WERI-Rb-1 (cell line): ENCODE data around the gene RNF10.
"Not testable (repeated sequence)": the region's sequence is repeated elsewhere in the genome, so short reads cannot be mapped to it uniquely, and the experiment has no call there.

Experiments
- DNase-seq: peaks from one replicate; pipeline ENCODE4 v3.0.0-alpha.2; 2020
- H3K27ac ChIP-seq: fragments of 250-450 bp; sonication (Bioruptor Pico); 2 replicates; pipeline ENCODE4 v1.5.1; 2020; ENCODE audit warnings: mild to moderate bottlenecking, moderate library complexity
- H3K27me3 ChIP-seq: fragments of 250-450 bp; sonication (Bioruptor Pico); 2 replicates; pipeline ENCODE4 v1.5.1; 2021; ENCODE audit warnings: mild to moderate bottlenecking, low read depth, moderate library complexity; ENCODE audit not compliant: insufficient read depth, severe bottlenecking
- H3K36me3 ChIP-seq: fragments of 250-450 bp; sonication (Bioruptor Pico); 2 replicates; pipeline ENCODE4 v1.5.1; 2020; ENCODE audit warnings: mild to moderate bottlenecking, moderate library complexity
- H3K4me3 ChIP-seq: 2 replicates; pipeline ENCODE4 v1.5.1; 2011; ENCODE audit warnings: low read depth, mild to moderate bottlenecking, control low read depth, low read length
- H3K9me3 ChIP-seq: fragments of 250-450 bp; sonication (Bioruptor Pico); 2 replicates; pipeline ENCODE4 v1.5.1; 2021; ENCODE audit warnings: mild to moderate bottlenecking, moderate library complexity; ENCODE audit not compliant: severe bottlenecking
- TF ChIP-seq, protein P1 (sequence below): IDR thresholded peaks from 2 replicates; pipeline ENCODE4 v1.5.1; 2011; ENCODE audit warnings: low read depth, mild to moderate bottlenecking, control low read depth, inconsistent platforms, low read length

RNF10 gene

DNA sequence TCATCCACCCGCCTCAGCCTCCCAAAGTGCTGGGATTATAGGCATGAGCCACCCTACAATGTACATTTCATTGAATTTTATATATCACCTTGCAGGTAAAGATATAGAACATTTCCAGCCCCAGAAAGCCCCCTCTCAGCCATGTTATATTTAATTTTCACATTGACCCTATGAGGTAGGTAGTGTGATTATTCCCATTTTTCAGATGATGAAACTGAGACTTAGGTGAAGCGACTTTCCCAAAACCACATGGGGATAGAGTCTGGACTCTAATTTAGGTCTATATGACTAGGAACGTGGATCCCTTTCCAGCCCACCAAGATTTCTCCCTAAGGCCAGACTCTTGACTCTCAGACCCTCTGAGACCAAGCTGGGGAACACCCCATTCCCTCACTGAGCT lies 62.7 kb downstream of the RNF10 start:
- Histone ChIP-seq H3K4me3 (no peak overlapping the region), H3K36me3 (no peaks in the 10 kb centered on the region), H3K27ac (no peak overlapping the region), H3K27me3 (no peaks in the 10 kb centered on the region), H3K9me3 (no peaks in the 10 kb centered on the region)
- DNase-seq, result no peak
- TF ChIP-seq, protein P1, sequence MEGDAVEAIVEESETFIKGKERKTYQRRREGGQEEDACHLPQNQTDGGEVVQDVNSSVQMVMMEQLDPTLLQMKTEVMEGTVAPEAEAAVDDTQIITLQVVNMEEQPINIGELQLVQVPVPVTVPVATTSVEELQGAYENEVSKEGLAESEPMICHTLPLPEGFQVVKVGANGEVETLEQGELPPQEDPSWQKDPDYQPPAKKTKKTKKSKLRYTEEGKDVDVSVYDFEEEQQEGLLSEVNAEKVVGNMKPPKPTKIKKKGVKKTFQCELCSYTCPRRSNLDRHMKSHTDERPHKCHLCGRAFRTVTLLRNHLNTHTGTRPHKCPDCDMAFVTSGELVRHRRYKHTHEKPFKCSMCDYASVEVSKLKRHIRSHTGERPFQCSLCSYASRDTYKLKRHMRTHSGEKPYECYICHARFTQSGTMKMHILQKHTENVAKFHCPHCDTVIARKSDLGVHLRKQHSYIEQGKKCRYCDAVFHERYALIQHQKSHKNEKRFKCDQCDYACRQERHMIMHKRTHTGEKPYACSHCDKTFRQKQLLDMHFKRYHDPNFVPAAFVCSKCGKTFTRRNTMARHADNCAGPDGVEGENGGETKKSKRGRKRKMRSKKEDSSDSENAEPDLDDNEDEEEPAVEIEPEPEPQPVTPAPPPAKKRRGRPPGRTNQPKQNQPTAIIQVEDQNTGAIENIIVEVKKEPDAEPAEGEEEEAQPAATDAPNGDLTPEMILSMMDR, result no peak

DNA sequence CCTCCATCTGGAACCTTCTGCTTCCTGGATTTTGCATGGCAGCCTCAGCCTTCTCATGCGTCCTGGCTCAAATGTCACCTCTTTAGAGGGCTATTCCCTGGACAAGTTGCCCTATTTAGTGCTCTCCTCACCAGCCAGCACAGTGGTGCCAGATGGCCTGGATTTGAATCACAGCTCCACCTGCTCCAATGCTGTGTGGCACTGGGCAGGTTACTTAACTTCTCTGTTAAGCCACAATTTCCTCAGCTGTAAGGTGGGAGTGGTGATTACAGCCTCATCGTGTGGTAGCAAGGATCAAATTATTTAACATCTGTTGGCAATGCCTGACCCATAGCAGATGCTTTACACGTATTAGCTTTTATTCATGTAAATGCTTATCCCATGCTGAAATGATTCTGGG lies 63.7 kb downstream of the RNF10 start:
- Histone ChIP-seq H3K27ac (no peak overlapping the region), H3K4me3 (no peak overlapping the region), H3K36me3 (no peaks in the 10 kb centered on the region), H3K27me3 (no peaks in the 10 kb centered on the region), H3K9me3 (no peaks in the 10 kb centered on the region)
- TF ChIP-seq, protein P1, result no peak
- no peak for DNase-seq

DNA sequence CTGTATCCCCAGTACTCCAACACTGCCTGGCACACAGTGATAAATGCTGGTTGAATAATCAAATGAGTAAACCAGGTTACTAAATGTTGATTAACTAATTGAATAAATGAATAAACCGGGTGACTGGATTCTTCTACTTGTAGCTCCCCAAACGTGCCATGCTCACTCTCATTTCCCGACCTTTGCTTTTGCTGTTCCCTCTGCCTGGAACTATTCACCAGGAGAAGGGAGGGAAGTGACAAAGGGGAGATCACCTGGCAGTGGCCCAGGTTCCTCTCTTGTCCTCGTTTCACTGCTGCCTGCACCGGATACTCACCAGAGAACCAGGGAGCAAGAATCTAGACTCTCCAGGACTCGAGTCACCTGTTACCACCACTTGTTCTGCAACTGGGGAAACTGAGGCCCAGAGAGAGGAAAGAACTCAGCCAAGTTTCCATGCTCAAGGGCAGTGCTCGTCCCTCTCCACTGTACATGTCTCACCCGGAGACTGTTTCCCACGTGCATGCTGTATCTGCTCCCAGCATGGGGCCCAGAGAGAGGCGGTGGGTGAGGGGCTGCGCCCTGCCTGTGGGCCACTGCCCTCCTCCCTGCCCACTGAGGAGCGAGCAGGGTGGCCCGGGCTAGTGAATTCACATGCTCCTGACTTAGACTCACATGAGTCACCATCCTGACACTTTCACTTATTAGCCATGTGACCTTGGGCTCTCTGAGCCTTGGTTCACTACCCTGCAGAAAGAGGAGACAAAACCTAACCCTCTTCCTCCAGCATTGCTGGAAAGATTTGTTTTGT lies 64.7 kb downstream of the RNF10 start:
- Histone ChIP-seq H3K27ac (no peak overlapping the region), H3K4me3 (no peak overlapping the region), H3K36me3 (no peaks in the 10 kb centered on the region), H3K9me3 (no peaks in the 10 kb centered on the region), H3K27me3 (no peaks in the 10 kb centered on the region)
- TF ChIP-seq, protein P1, result no peak
- DNase-seq, result no peak

DNA sequence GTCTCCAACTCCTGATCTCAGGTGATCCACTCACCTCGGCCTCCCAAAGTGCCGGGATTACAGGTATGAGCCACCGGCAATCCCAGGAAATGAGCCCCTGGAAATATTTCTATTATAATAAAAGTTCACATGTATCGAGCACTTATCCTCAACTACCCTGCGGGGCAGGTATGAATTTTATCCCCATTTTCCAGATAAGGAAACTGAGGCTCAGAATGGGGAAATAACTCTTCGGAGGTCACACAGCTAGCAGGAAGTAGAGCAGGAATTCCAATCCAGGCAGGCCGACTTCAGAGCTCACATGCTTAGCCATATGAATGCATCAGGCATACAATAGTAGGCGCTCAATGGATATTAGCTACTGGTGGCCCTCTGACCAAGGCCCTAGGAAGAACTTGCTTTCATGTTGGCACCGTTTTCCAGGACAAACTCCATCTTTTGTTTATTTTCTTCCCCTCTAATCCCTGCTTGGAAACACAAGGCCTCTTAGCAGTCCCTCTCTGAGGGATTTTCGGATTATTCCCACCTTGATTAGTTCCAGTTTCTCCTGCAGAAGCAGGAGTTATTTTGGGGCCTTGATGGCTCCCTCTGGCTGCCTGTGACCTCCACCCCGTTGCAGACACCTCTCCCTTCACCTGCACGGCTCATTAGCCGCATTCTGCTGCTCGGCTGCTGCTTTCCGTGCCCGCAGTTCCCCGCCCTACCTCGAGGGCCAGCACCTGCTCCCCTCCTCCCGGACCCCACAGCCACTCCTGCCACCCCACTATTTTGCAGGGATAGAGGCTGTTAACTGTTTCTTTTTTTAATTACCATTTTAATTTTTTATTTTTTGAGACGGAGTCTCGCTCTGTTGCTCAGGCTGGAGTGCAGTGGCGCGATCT lies 65.8 kb downstream of the RNF10 start:
- no peak overlapping the region for H3K4me3 ChIP-seq
- H3K36me3 ChIP-seq, result no peaks in the 10 kb centered on the region
- no peak overlapping the region for H3K27ac ChIP-seq
- TF ChIP-seq, protein P1, result no peak
- no peaks in the 10 kb centered on the region for H3K9me3 ChIP-seq
- no peak for DNase-seq
- no peaks in the 10 kb centered on the region for H3K27me3 ChIP-seq

DNA sequence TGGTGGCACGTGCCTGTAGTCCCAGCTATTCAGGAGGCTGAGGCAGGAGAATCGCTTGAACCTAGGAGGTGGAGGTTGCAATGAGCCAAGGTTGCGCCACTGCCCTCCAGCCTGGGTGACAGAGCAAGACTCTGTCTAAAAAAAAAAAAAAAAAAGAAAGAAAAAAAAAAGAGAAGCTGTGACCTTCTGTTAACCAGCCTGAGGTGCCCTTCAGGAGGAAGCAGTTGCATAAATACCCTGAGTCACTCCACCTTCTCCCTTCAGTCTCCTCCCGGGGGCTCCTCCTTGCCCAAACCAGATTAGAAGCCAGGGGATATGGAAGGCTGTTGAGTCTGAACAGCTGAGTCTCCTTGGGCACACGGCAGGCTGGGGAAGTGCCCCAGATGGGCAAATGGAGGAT lies 68.3 kb downstream of the RNF10 start:
- not testable (repeated sequence) for H3K27me3 ChIP-seq, H3K27ac ChIP-seq, DNase-seq

DNA sequence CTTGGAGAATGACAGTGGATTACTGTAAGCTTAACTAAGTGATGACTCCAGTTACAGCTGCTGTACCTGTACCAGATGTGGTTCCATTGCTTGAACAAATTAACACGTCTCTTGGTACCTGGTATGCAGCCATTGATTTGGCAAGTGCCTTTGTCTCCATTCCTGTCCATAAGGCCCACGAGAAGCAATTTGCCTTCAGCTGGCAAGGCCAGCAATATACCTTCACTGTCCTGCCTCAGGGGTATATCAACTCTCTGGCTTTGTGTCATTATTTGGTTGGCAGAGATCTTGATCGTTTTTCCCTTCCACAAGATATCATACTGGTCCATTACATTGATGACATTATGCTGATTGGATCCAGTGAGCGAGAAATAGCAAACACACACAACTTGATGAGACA lies 76.4 kb downstream of the RNF10 start:
- TF ChIP-seq, protein P1, result no peak
- H3K4me3 ChIP-seq, result no peak overlapping the region
- H3K27ac ChIP-seq, result no peak overlapping the region
- no peak for DNase-seq
- no peaks in the 10 kb centered on the region for H3K36me3 ChIP-seq
- no peaks in the 10 kb centered on the region for H3K9me3 ChIP-seq
- H3K27me3 ChIP-seq, result no peaks in the 10 kb centered on the region

More for the DNA sequence above, 68.3 kb downstream of the RNF10 start:
- H3K9me3 ChIP-seq, H3K36me3 ChIP-seq, H3K4me3 ChIP-seq: not testable (repeated sequence)

DNA sequence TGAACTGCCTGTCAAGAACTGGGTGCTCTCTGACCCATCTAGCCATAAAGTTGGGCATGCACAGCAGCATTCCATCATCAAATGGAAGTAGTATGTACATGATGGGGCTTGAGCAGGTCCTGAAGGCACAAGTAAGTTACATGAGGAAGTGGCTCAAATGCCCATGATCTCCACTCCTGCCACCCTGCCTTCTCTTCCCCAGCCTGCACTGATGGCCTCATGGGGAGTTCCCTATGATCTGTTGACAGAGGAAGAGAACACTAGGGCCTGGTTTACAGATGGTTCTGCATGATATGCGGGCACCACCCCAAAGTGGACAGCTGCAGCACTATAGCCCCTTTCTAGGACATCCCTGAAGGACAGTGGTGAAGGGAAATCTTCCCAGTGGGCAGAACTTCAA lies 77.4 kb downstream of the RNF10 start:
- H3K4me3 ChIP-seq, DNase-seq, H3K36me3 ChIP-seq: not testable (repeated sequence)

More for the DNA sequence above, 77.4 kb downstream of the RNF10 start:
- H3K27ac ChIP-seq, H3K27me3 ChIP-seq, H3K9me3 ChIP-seq: not testable (repeated sequence)
